SK-N-SH (cell line): ENCODE data around the gene COL1A2. TPM values are rescaled to one million over a fixed set of nuclear protein-coding genes. Genes with fewer than 3 reads are reported as not detected.

Source experiments
- CTCF ChIA-PET: fragments of 300-600, 350-600 bp; formaldehyde crosslinking; extraction: SDS; loops from one replicate; lab custom pipeline; 2021; lab: Yijun Ruan, JAX
- POLR2A ChIA-PET: fragments of 350-600 bp; sonication (Branson Sonifier 250); formaldehyde crosslinking; extraction: SDS; loops from one replicate; lab custom pipeline; 2020; ENCODE audit warnings: antibody characterized with exemption, inconsistent platforms; lab: Yijun Ruan, JAX
- DNase-seq: peaks from one replicate; pipeline ENCODE4 v3.0.0; 2012
- H2AFZ ChIP-seq: fragments of 200-600 bp; sonication (generic); 2 replicates; pipeline ENCODE4 v1.8.1; 2016; ENCODE audit warnings: antibody characterized with exemption, mild to moderate bottlenecking, low read depth
- H3F3A ChIP-seq: fragments of 200-600 bp; sonication (generic); replicated peaks from 2 replicates; pipeline ENCODE3; 2016; ENCODE audit warnings: antibody characterized with exemption, mild to moderate bottlenecking; ENCODE audit not compliant: insufficient read depth
- H3K27ac ChIP-seq, 2 experiments: fragments of 200-500 bp in 1 of 2; fragments of 200-600 bp in 1 of 2; sonication (Bioruptor generic) in 1 of 2; sonication (generic), shearing (Covaris generic) in 1 of 2; 2 replicates each; pipeline versions ENCODE4 v1.5.1 to v1.6.1; 2014 to 2016; ENCODE audit warnings: low read depth in 2 of 2, inconsistent platforms in 1 of 2, low read length in 1 of 2, mild to moderate bottlenecking in 1 of 2, mixed read lengths in 1 of 2
- H3K27me3 ChIP-seq: fragments of 200-600 bp; sonication (generic), shearing (Covaris generic); 2 replicates; pipeline ENCODE4 v1.6.1; 2016; ENCODE audit warnings: mixed run types; ENCODE audit not compliant: insufficient read depth
- H3K36me3 ChIP-seq, 2 experiments: fragments of 200-500 bp in 1 of 2; fragments of 200-600 bp in 1 of 2; sonication (Bioruptor generic) in 1 of 2; sonication (generic) in 1 of 2; replicated peaks in 1 of 2; 2 replicates each; pipeline versions ENCODE3 to v1.5.1; 2014 to 2016; ENCODE audit warnings: low read length in 1 of 2, mild to moderate bottlenecking in 1 of 2; ENCODE audit not compliant: insufficient read depth in 2 of 2, control insufficient read depth in 1 of 2
- H3K4me1 ChIP-seq, 2 experiments: fragments of 200-500 bp in 1 of 2; fragments of 200-600 bp in 1 of 2; sonication (Bioruptor generic) in 1 of 2; sonication (generic), shearing (Covaris generic) in 1 of 2; 2 replicates each; pipeline versions ENCODE4 v1.5.1 to v1.6.1; 2014 to 2016; ENCODE audit warnings: low read depth in 1 of 2, low read length in 1 of 2, mixed run types in 1 of 2; ENCODE audit not compliant: insufficient read depth in 2 of 2, control insufficient read depth in 1 of 2
- H3K4me2 ChIP-seq: fragments of 200-600 bp; sonication (generic), shearing (Covaris generic); 2 replicates; pipeline ENCODE4 v1.6.1; 2017; ENCODE audit warnings: mixed run types
- H3K4me3 ChIP-seq, 2 experiments: fragments of 200-500 bp in 1 of 2; fragments of 200-600 bp in 1 of 2; sonication (Bioruptor generic) in 1 of 2; sonication (generic), shearing (Covaris generic) in 1 of 2; 2 replicates each; pipeline versions ENCODE4 v1.5.1 to v1.8.1; 2014 to 2016; ENCODE audit warnings: low read depth in 2 of 2, inconsistent platforms in 1 of 2, low read length in 1 of 2, mild to moderate bottlenecking in 1 of 2, mixed read lengths in 1 of 2, moderate library complexity in 1 of 2
- H3K79me2 ChIP-seq: fragments of 200-600 bp; sonication (generic); 2 replicates; pipeline ENCODE4 v1.8.1; 2017; ENCODE audit warnings: mild to moderate bottlenecking; ENCODE audit not compliant: insufficient read depth
- H3K9ac ChIP-seq: fragments of 200-600 bp; sonication (generic); 2 replicates; pipeline ENCODE4 v1.6.1; 2017; ENCODE audit warnings: mixed run types
- H3K9me2 ChIP-seq: fragments of 200-600 bp; sonication (generic); 2 replicates; pipeline ENCODE4 v1.6.1; 2017; ENCODE audit warnings: mixed run types
- H3K9me3 ChIP-seq: fragments of 200-600 bp; sonication (generic); 2 replicates; pipeline ENCODE4 v1.6.1; 2017; ENCODE audit warnings: mixed run types, mild to moderate bottlenecking, moderate library complexity
- H4K20me1 ChIP-seq: fragments of 200-600 bp; sonication (generic); 2 replicates; pipeline ENCODE4 v1.6.1; 2017; ENCODE audit warnings: mild to moderate bottlenecking, mixed run types; ENCODE audit not compliant: insufficient read depth
- ELF1 ChIP-seq: IDR thresholded peaks from 2 replicates; pipeline ENCODE4 v1.4.0; 2012
- FOXJ3 ChIP-seq: sonication (generic); formaldehyde crosslinking; IDR thresholded peaks from 2 replicates; pipeline ENCODE4 v1.5.1; 2020; ENCODE audit warnings: mild to moderate bottlenecking, missing genetic modification reagents
- GATA2 ChIP-seq: sonication (generic); formaldehyde crosslinking; IDR thresholded peaks from 2 replicates; pipeline ENCODE4 v1.5.0; 2020; ENCODE audit warnings: mild to moderate bottlenecking, missing genetic modification reagents
- IRF3 ChIP-seq: fragments of 150-350 bp; IDR thresholded peaks from 2 replicates; pipeline ENCODE4 v1.6.1; 2016; ENCODE audit warnings: mild to moderate bottlenecking, low read depth, low read length
- MAX ChIP-seq: IDR thresholded peaks from 2 replicates; pipeline ENCODE4 v1.4.0; 2012; ENCODE audit warnings: low read depth
- NRF1 ChIP-seq: IDR thresholded peaks from 2 replicates; pipeline ENCODE4 v1.6.1; 2012; ENCODE audit warnings: low read depth, mild to moderate bottlenecking, low read length
- POLR2AphosphoS5 ChIP-seq: IDR thresholded peaks from 2 replicates; pipeline ENCODE4 v1.6.1; 2012; ENCODE audit warnings: low read depth, low read length
- RFX5 ChIP-seq: IDR thresholded peaks from 2 replicates; pipeline ENCODE4 v1.6.1; 2012; ENCODE audit warnings: mild to moderate bottlenecking, improper control_type of control experiment, low read length
- TAF1 ChIP-seq: IDR thresholded peaks from 2 replicates; pipeline ENCODE4 v1.6.1; 2012; ENCODE audit warnings: low read depth, mild to moderate bottlenecking, low read length, moderate library complexity, borderline replicate concordance
- USF2 ChIP-seq: fragments of 150-350 bp; IDR thresholded peaks from 2 replicates; pipeline ENCODE4 v1.6.1; 2017; ENCODE audit warnings: antibody characterized with exemption, low read length, low read depth, borderline replicate concordance
- YY1 ChIP-seq: IDR thresholded peaks from 2 replicates; pipeline ENCODE4 v1.4.0; 2012; ENCODE audit warnings: low read depth, mild to moderate bottlenecking
- ZBTB33 ChIP-seq: IDR thresholded peaks from 2 replicates; pipeline ENCODE4 v1.4.0; 2012; ENCODE audit warnings: low read depth, borderline replicate concordance
- WGBS: methylation state at CpG from one replicate; pipeline ENCODE4 v1.1.6; 2017; ENCODE audit warnings: low lambda C conversion rate; 5-methylcytosine and 5-hydroxymethylcytosine counted together
- polyA plus RNA-seq, 3 experiments: library from polyadenylated mRNA; depleted of rRNA; stranded (reverse); fragments of >200 nt; gene quantifications; 2 replicates each; pipeline ENCODE4 v1.2.3, GENCODE V29; 2012

The COL1A2 gene
- polyA plus RNA-seq, 1 of the 3 experiments (the other 2 are of a cell fraction): 11.4 TPM

GRCh38 chr7:94417901-94418300 lies 23.2 kb downstream of the COL1A2 start:
- CTCF ChIA-PET: interaction anchor here (1.6 to 2.0 kb wide), 2 partner anchors 17 to 22 kb away, joined by 5 read pairs; no protein-coding TSS in a partner anchor
- peaks cover 7% of the 10 kb centered on the region for H3F3A ChIP-seq
- peaks cover 0 to 3% of the 10 kb centered on the region in 2 experiments for H3K36me3 ChIP-seq
- no peak overlapping the region for H3K9ac ChIP-seq
- no peak for DNase-seq
- no peak overlapping the region for H3K4me3 ChIP-seq
- H3K79me2 ChIP-seq: no peaks in the 10 kb centered on the region
- H3K9me3 ChIP-seq: no peaks in the 10 kb centered on the region
- H3K4me1 ChIP-seq: peaks cover 3 to 6% of the 10 kb centered on the region in 2 experiments; a peak in 3 of 4 replicates
- 96% methylated on average over 3 of the region's 3 CpGs for WGBS
- H3K27me3 ChIP-seq: no peaks in the 10 kb centered on the region
- TF ChIP-seq RFX5: no peak
- TF ChIP-seq POLR2AphosphoS5: no peak
- no peak for TF ChIP-seq ELF1
- TF ChIP-seq GATA2 (CRISPR knock-in tag): no peak
- TF ChIP-seq NRF1: no peak
- TF ChIP-seq FOXJ3 (CRISPR knock-in tag): no peak
- no peak for TF ChIP-seq USF2
- no peak for TF ChIP-seq ZBTB33
- no peak for TF ChIP-seq IRF3
- no peaks in the 10 kb centered on the region for H3K9me2 ChIP-seq
- H4K20me1 ChIP-seq: no peaks in the 10 kb centered on the region
- no peak overlapping the region for H3K27ac ChIP-seq
- no peak overlapping the region for H2AFZ ChIP-seq
- POLR2A ChIA-PET: no interaction called here
- no peak overlapping the region for H3K4me2 ChIP-seq

GRCh38 chr7:94418851-94419250 lies 24.2 kb downstream of the COL1A2 start:
- WGBS: 82% methylated on average over 5 of the region's 5 CpGs
- Histone ChIP-seq H3K9me2 (no peaks in the 10 kb centered on the region), H3K4me3 (no peak overlapping the region)
- TF ChIP-seq IRF3 (no peak), TAF1 (no peak), MAX (no peak), YY1 (no peak)
- TF ChIP-seq, all 33 proteins: peak for 0
- Histone ChIP-seq H3K9ac (no peak overlapping the region), H3K4me2 (no peak overlapping the region), H3K36me3 (peaks cover 0 to 3% of the 10 kb centered on the region in 2 experiments), H3F3A (peaks cover 7% of the 10 kb centered on the region), H3K4me1 (peaks cover 6 to 12% of the 10 kb centered on the region in 2 experiments; a peak in 3 of 4 replicates), H3K27me3 (no peaks in the 10 kb centered on the region), H2AFZ (no peak overlapping the region), H4K20me1 (no peaks in the 10 kb centered on the region), H3K27ac (no peak overlapping the region), H3K79me2 (no peaks in the 10 kb centered on the region), H3K9me3 (no peaks in the 10 kb centered on the region)
- DNase-seq: no peak
- ChIA-PET CTCF (interaction anchor here (1.1 kb wide), 1 partner anchor 130 kb away, joined by 4 read pairs; no protein-coding TSS in a partner anchor), POLR2A (no interaction called here)
